ENCODE data around the gene FBXL2. TPM values are rescaled to one million over a fixed set of nuclear protein-coding genes. Genes with fewer than 3 reads are reported as not detected.

FBXL2 gene
- total and polyA plus RNA-seq, 2 of the 4 experiments (the other 2 are of a cell fraction) = 15.8 to 21.0 TPM

GRCh38 chr3:33426630-33427317 lies 149.5 kb downstream of the FBXL2 start:
- H3K36me3 ChIP-seq (ENCODE audit: control insufficient read depth, insufficient read depth, low read length) = peaks cover 5% of the 10 kb centered on the region
- no peak overlapping the region for H2BK15ac ChIP-seq (ENCODE audit: low read depth, low read length)
- H2BK120ac ChIP-seq (ENCODE audit: low read depth, low read length) = no peak overlapping the region
- no peak for TF ChIP-seq MAFK (IDR thresholded peaks at IDR 0.05; ENCODE audit: low read depth, low read length)
- no peak for TF ChIP-seq NFE2L2 (IDR thresholded peaks at IDR 0.05; ENCODE audit: low read depth, low read length)
- TF ChIP-seq USF2 (IDR thresholded peaks at IDR 0.05; ENCODE audit: low read depth, low read length) = no peak
- TF ChIP-seq FOS (IDR thresholded peaks at IDR 0.05; ENCODE audit: low read depth, low read length) = no peak
- no peak for TF ChIP-seq RAD21 (IDR thresholded peaks at IDR 0.05; ENCODE audit: low read length)
- no peak for TF ChIP-seq POLR2A (IDR thresholded peaks at IDR 0.05; ENCODE audit: low read depth, low read length)
- no peak for TF ChIP-seq MAZ (IDR thresholded peaks at IDR 0.05; ENCODE audit: borderline replicate concordance, low read depth, low read length)
- no peak for TF ChIP-seq CTCF (conservative IDR thresholded peaks at IDR 0.05; ENCODE audit: low read depth, low read length)
- TF ChIP-seq ELK1 (IDR thresholded peaks at IDR 0.05; ENCODE audit: borderline replicate concordance, low read depth, low read length) = no peak
- no peak for TF ChIP-seq CEBPB (IDR thresholded peaks at IDR 0.05; ENCODE audit: low read depth, low read length)
- no peak for TF ChIP-seq MXI1 (IDR thresholded peaks at IDR 0.05; ENCODE audit: borderline replicate concordance, low read depth, low read length)
- no peak for TF ChIP-seq BHLHE40 (IDR thresholded peaks at IDR 0.05; ENCODE audit: low read depth, low read length)
- no peak for TF ChIP-seq SMC3 (IDR thresholded peaks at IDR 0.05; ENCODE audit: low read depth, low read length)
- TF ChIP-seq RCOR1 (IDR thresholded peaks at IDR 0.05; ENCODE audit: insufficient replicate concordance, low read length) = no peak
- ChIA-PET POLR2A (ENCODE audit: unreplicated experiment) (no interaction called here), CTCF (no interaction called here)
- no peak overlapping the region for H3K4ac ChIP-seq (ENCODE audit: low read depth, low read length)
- H3K14ac ChIP-seq (replicated peaks; ENCODE audit: low read depth, low read length) = no peak overlapping the region
- H3K9ac ChIP-seq (ENCODE audit: low read depth, low read length) = no peak overlapping the region
- H3K4me1 ChIP-seq (ENCODE audit: control insufficient read depth, insufficient read depth, low read length) = peaks cover 10% of the 10 kb centered on the region
- no peak overlapping the region for H3K18ac ChIP-seq (ENCODE audit: low read depth, low read length)
- in situ Hi-C loops (cut with MboI; ENCODE audit: low sequenced_read_pairs) (no loop called here), intact Hi-C loops (cut with micrococcal nuclease) (no loop called here), dilution Hi-C loops (cut with HindIII; ENCODE audit: low sequenced_read_pairs, unreplicated experiment) (no loop called here)
- BruUV-seq (replicated peaks) = no TSS peak
- H3K9me3 ChIP-seq (ENCODE audit: control insufficient read depth, insufficient read depth, low read length) = no peaks in the 10 kb centered on the region
- 80% methylated on average over 2 of the region's 10 CpGs; no CpG with 5 or more reads in 1 of the 2 experiments for WGBS, 2 experiments (ENCODE audit: extremely low coverage in 2 of 2, insufficient read length in 1 of 2)
- H2AFZ ChIP-seq (replicated peaks; ENCODE audit: low read length, poor library complexity) = no peak overlapping the region
- H4K20me1 ChIP-seq (ENCODE audit: insufficient read depth, low read length) = peaks cover 69% of the 10 kb centered on the region
- ATAC-seq (ENCODE audit: low read depth) (no peak), DNase-seq (no peak)
- H3K27ac ChIP-seq (ENCODE audit: insufficient read depth, low read length) = no peak overlapping the region
- no peak overlapping the region for H2BK5ac ChIP-seq (ENCODE audit: low read depth, low read length, poor library complexity, severe bottlenecking)
- no peak overlapping the region for H2AK9ac ChIP-seq (replicated peaks; ENCODE audit: low read depth, low read length, poor library complexity)
- H3K27me3 ChIP-seq (ENCODE audit: control insufficient read depth, insufficient read depth, low read length) = no peaks in the 10 kb centered on the region
- no peak overlapping the region for H2BK20ac ChIP-seq (ENCODE audit: low read depth, low read length)
- H4K91ac ChIP-seq (ENCODE audit: insufficient read depth, low read depth, low read length) = no peak overlapping the region
- no peak overlapping the region for H4K5ac ChIP-seq (ENCODE audit: low read depth, low read length)
- H3K9me1 ChIP-seq (ENCODE audit: insufficient read depth, low read length) = peaks cover 5% of the 10 kb centered on the region
- no peak overlapping the region for H3K56ac ChIP-seq (ENCODE audit: extremely low read depth, insufficient read depth, low read length)
- H3K4me2 ChIP-seq (ENCODE audit: low read depth, low read length) = no peak overlapping the region
- H2AK5ac ChIP-seq (ENCODE audit: low read depth, low read length) = no peak overlapping the region
- H3K4me3 ChIP-seq (ENCODE audit: insufficient read depth, low read depth, low read length) = no peak overlapping the region
- no peak overlapping the region for H3K23ac ChIP-seq (ENCODE audit: low read depth, low read length)
- H4K8ac ChIP-seq (ENCODE audit: low read depth in 2 of 2, low read length in 2 of 2) = no peak overlapping the region
- H3K79me1 ChIP-seq (ENCODE audit: low read depth in 1 of 2, low read length in 2 of 2) = peaks cover 6 to 59% of the 10 kb centered on the region in 2 experiments
